ENCODE measurements around the gene HOXC9. TPM values are rescaled to one million over a fixed set of nuclear protein-coding genes. Genes with fewer than 3 reads are reported as not detected.

The HOXC9 gene
- total RNA-seq, 1 experiment from 2014 or later, result not detected

DNA sequence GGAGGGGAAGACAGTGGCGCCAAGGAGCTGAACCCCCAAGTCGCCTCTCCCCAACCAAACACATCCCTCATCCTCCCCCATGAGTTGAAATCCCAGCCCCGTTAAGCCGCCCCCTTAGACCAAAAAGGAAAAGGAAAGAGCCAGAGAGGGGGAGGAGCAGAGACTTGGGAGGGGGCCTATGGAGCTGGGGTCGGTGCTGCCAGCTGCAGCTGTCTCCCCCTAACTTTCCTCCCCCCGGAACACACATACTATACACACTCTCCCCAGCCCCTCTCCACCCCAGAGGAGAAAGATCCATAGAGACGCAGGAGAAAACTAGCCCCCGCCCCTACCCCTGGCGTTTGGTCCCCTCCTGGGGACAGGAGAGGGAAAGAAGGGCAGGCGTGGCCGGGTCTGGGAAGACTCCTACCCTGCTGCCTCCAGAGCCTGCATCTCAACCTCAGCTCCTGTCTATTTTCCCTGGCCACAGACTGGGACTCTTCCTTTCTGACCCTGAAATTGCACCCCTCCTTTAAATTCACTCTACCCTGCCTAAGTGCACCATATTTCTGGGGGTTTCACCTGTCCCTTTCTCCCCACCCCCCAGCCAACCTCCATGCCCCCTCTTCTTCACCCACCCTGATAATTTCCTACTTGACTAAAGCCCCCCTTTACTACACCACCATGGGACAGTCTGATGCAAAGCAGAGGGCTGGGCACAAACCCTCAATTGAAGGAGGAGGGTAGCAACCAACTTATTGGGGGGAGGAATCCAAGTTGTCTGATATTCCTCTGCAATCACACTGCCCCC lies 1.7 kb upstream of the HOXC9 start:
- no peak for DNase-seq
- H3K9me3 Mint-ChIP-seq, result peaks cover 2 to 3% of the 10 kb centered on the region in 2 experiments; a peak in 3 of 5 replicates
- Histone ChIP-seq H3K27me3 (ENCODE audit: insufficient read depth, low read length) (peaks cover 99% of the 10 kb centered on the region), H3K56ac (ENCODE audit: insufficient read length, low read depth, low read length) (no peak overlapping the region), H4K20me1 (ENCODE audit: control insufficient read depth, insufficient read depth, insufficient read length) (no peaks in the 10 kb centered on the region), H4K91ac (ENCODE audit: insufficient read length, low read depth, low read length) (no peak overlapping the region), H3K14ac (ENCODE audit: insufficient read depth, low read length) (no peak overlapping the region), H2BK12ac (ENCODE audit: insufficient read length, low read depth, low read length) (no peak overlapping the region), H4K5ac (ENCODE audit: insufficient read length, low read depth, low read length) (no peak overlapping the region), H3K18ac (ENCODE audit: insufficient read length, low read depth, low read length) (no peak overlapping the region), H3K9me3 (ENCODE audit: control insufficient read depth, low read depth, low read length) (no peaks in the 10 kb centered on the region), H3K9ac (ENCODE audit: extremely low read depth, insufficient read length, low read length) (no peak overlapping the region), H2BK15ac (ENCODE audit: low read depth, low read length) (no peak overlapping the region), H3K4me2 (ENCODE audit: insufficient read depth, insufficient read length, low read length) (no peak overlapping the region), H2AK5ac (ENCODE audit: insufficient read length, low read length) (no peak overlapping the region), H2AFZ (ENCODE audit: low read length) (no peak overlapping the region), H3K4ac (ENCODE audit: low read depth, low read length) (no peak overlapping the region), H2BK120ac (ENCODE audit: low read depth, low read length, poor library complexity, severe bottlenecking) (no peak overlapping the region), H3K4me1 (ENCODE audit: insufficient read depth, low read length) (no peaks in the 10 kb centered on the region), H3K23ac (ENCODE audit: insufficient read length, low read depth, low read length) (no peak overlapping the region), H3K79me1 (ENCODE audit: insufficient read depth, low read depth, low read length, poor library complexity, severe bottlenecking) (no peaks in the 10 kb centered on the region), H3T11ph (ENCODE audit: low read length) (no peak overlapping the region), H3K23me2 (ENCODE audit: insufficient read length, low read depth, low read length, poor library complexity, severe bottlenecking) (no peaks in the 10 kb centered on the region), H4K8ac (replicated peaks; ENCODE audit: insufficient read length, low read depth, low read length) (no peak overlapping the region), H2BK20ac (ENCODE audit: low read depth, low read length, poor library complexity, severe bottlenecking) (no peak overlapping the region), H3K27ac (ENCODE audit: insufficient read length, low read depth, low read length) (no peak overlapping the region), H2BK5ac (ENCODE audit: insufficient read length, low read length) (no peak overlapping the region), H3K79me2 (ENCODE audit: insufficient read depth, low read length) (no peaks in the 10 kb centered on the region)
- peaks cover 100% of the 10 kb centered on the region for H3K27me3 Mint-ChIP-seq (ENCODE audit: low read depth)
- peaks cover 7 to 31% of the 10 kb centered on the region in 2 experiments for H3K4me1 Mint-ChIP-seq
- 0 out of 5 replicates have a peak overlapping the region, but pooled peaks of 1 of the 2 experiments have one; percentile 9 for H3K4me3 Mint-ChIP-seq
- WGBS (ENCODE audit: extremely low coverage, insufficient read length, low lambda C conversion rate), result no CpG with 5 or more reads among the region's 11 CpGs
- TF ChIP-seq, protein P1, sequence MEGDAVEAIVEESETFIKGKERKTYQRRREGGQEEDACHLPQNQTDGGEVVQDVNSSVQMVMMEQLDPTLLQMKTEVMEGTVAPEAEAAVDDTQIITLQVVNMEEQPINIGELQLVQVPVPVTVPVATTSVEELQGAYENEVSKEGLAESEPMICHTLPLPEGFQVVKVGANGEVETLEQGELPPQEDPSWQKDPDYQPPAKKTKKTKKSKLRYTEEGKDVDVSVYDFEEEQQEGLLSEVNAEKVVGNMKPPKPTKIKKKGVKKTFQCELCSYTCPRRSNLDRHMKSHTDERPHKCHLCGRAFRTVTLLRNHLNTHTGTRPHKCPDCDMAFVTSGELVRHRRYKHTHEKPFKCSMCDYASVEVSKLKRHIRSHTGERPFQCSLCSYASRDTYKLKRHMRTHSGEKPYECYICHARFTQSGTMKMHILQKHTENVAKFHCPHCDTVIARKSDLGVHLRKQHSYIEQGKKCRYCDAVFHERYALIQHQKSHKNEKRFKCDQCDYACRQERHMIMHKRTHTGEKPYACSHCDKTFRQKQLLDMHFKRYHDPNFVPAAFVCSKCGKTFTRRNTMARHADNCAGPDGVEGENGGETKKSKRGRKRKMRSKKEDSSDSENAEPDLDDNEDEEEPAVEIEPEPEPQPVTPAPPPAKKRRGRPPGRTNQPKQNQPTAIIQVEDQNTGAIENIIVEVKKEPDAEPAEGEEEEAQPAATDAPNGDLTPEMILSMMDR (conservative IDR thresholded peaks at IDR 0.05), result no peak
- H3K36me3 Mint-ChIP-seq (ENCODE audit: insufficient read depth in 1 of 3, low read depth in 3 of 3), result no peaks in the 10 kb centered on the region
- H3K27ac Mint-ChIP-seq, result no peak overlapping the region
